Astrocyte of the cerebellum (primary cell): Measurements from ENCODE around the gene XRCC5.

ENCODE experiments used
- DNase-seq: peaks from one replicate; pipeline ENCODE4 v3.0.0-alpha.2; 2011; ENCODE audit warnings: low read depth
- H3K4me3 ChIP-seq: 2 replicates; pipeline ENCODE4 v1.5.1; 2011; ENCODE audit warnings: mild to moderate bottlenecking, low read depth, low read length, moderate library complexity
- in situ Hi-C: cut with HindIII; loops from 2 replicates; pipeline ENCODE4 v1.10.0; 2017; ENCODE audit warnings: low sequenced_read_pairs
- TF ChIP-seq, protein P1 (sequence below): IDR thresholded peaks from 2 replicates; pipeline ENCODE4 v1.5.1; 2012; ENCODE audit warnings: low read length, low read depth, moderate library complexity, mild to moderate bottlenecking; ENCODE audit errors: missing control alignments

Gene XRCC5

DNA sequence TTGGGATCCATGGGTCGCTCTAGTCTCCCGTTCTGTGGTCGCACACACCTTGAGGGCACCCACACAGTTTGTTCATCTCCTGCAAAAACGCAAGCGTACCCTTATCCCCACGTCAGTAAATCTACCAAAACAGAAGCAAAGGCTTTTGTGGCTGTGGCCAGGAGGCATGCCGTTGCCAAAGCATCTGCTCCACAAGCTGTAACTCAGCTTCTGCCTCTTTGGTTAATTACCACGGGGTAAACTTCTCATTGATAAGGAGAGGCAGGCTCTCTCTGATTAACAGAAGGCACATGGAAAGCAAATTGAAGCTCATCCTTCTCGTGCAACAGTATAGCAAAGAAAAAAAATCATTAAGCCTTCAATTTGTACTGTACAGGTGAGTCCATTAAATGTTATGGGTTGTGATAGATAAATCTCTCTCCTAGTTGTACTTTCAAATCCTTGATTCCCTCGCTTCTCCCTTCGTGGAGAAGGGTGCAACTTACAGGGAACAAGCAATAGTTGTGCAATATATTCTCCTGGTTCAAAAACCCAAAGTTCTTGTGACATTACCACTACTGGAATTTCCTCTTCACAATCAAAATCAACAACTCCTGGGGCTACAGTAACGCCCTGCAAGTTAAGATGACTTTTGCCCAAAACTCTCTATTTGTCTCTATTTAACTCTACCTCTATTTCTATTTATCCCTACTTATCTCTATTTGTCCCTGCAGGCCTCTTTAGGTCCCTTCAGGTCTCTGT lies 37.9 kb upstream of the XRCC5 start:
- in situ Hi-C loops: no loop called here
- TF ChIP-seq, protein P1, sequence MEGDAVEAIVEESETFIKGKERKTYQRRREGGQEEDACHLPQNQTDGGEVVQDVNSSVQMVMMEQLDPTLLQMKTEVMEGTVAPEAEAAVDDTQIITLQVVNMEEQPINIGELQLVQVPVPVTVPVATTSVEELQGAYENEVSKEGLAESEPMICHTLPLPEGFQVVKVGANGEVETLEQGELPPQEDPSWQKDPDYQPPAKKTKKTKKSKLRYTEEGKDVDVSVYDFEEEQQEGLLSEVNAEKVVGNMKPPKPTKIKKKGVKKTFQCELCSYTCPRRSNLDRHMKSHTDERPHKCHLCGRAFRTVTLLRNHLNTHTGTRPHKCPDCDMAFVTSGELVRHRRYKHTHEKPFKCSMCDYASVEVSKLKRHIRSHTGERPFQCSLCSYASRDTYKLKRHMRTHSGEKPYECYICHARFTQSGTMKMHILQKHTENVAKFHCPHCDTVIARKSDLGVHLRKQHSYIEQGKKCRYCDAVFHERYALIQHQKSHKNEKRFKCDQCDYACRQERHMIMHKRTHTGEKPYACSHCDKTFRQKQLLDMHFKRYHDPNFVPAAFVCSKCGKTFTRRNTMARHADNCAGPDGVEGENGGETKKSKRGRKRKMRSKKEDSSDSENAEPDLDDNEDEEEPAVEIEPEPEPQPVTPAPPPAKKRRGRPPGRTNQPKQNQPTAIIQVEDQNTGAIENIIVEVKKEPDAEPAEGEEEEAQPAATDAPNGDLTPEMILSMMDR: no peak
- H3K4me3 ChIP-seq: no peak overlapping the region
- no peak for DNase-seq

- no peak overlapping the region for H3K4me3 ChIP-seq
- DNase-seq: no peak
- TF ChIP-seq, protein P1: no peak
- in situ Hi-C loops: no loop called here
These were observed 36.7 kb upstream of the XRCC5 start for GRCh38 chr2:216072473-216072872.

- DNase-seq: no peak
- H3K4me3 ChIP-seq: no peak overlapping the region
- TF ChIP-seq, protein P1: no peak
- in situ Hi-C loops: no loop called here
These were observed 35.4 kb upstream of the XRCC5 start for GRCh38 chr2:216073773-216074172.

GRCh38 chr2:216074380-216074779 lies 34.8 kb upstream of the XRCC5 start:
- no peak for DNase-seq
- no peak overlapping the region for H3K4me3 ChIP-seq
- TF ChIP-seq, protein P1: no peak
- in situ Hi-C loops: no loop called here

GRCh38 chr2:216074794-216075193 lies 34.4 kb upstream of the XRCC5 start:
- no peak overlapping the region for H3K4me3 ChIP-seq
- in situ Hi-C loops: no loop called here
- no peak for DNase-seq
- TF ChIP-seq, protein P1: no peak

DNA sequence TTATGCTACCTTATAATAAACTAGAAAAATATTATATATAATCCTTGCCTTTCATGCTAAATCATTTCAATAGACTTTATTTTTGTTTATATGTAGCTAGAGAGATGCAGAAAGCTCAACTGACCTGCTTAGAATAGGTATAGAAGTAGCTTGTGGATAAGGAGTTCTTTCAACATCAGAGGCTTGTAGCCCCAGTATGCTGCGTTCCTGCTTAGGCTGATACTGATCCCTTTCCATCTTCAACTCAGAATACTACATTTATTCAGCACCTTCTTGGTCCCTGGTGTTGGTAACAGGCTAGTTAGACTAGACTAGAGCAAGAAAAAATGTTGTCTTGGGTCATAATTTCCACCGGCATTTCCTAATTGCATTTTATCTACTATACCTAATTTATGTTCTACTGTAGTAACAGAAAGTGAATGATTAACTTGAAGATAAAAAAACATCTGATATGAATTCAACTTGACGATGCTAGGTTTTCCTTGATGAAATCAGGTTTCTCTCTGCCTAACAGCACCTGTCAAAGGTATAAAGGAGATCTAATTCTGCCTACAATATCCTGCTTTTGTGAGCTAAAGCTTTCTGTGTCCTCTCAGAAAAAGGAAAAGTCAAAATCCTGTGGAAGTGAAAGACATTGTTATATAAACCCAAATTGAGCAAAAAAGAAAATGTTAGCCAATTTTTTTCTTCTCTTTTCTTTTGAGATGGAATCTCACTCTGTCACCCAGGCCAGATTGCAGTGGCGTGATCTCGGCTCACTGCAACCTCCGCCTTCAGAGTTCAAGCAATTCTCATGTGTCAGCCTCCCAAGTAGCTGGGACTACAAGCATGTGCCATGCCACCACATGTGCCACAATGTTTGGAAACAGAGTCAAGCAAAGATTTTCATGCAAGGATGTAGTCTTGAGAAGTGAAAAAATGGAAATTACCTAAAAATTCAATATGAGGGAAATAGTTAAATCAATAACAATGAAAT lies 33.4 kb upstream of the XRCC5 start:
- no peak for DNase-seq
- in situ Hi-C loops: no loop called here
- TF ChIP-seq, protein P1: no peak
- H3K4me3 ChIP-seq: no peak overlapping the region
